ENCODE results near the gene PKD2L1. TPM values are rescaled to one million over a fixed set of nuclear protein-coding genes. Genes with fewer than 3 reads are reported as not detected.
A peak's percentile ranks its signal among the peaks of the same experiment; 100 is the strongest.
"Not testable (repeated sequence)": the region's sequence is repeated elsewhere in the genome, so short reads cannot be mapped to it uniquely, and the experiment has no call there.

Gene PKD2L1
- total and polyA plus RNA-seq, 4 donors = 0.33 to 0.81 (median 0.50) TPM

- Histone ChIP-seq H3K4me1 (ENCODE audit: control insufficient read depth, insufficient read depth, low read length) (peaks cover 3% of the 10 kb centered on the region), H3K4me3 (ENCODE audit: low read depth, low read length) (no peak overlapping the region), H3K27me3 (ENCODE audit: control insufficient read depth, insufficient read depth, low read length) (peaks cover 9% of the 10 kb centered on the region), H3K27ac (ENCODE audit: low read depth, low read length) (no peak overlapping the region), H3K9me3 (ENCODE audit: control insufficient read depth, insufficient read depth, low read length) (no peaks in the 10 kb centered on the region), H3K36me3 (ENCODE audit: control insufficient read depth, insufficient read depth, low read length) (no peaks in the 10 kb centered on the region)
- no peak for DNase-seq (ENCODE audit: low read depth in 4 of 6, low spot score in 6 of 6)
These were observed 37.0 kb downstream of the PKD2L1 start for GRCh38 chr10:100293066-100293465.

GRCh38 chr10:100292300-100292699 is 37.7 kb downstream of the PKD2L1 start:
- H3K27me3 ChIP-seq (ENCODE audit: control insufficient read depth, insufficient read depth, low read length) = not testable (repeated sequence)

GRCh38 chr10:100291356-100291755 is 38.7 kb downstream of the PKD2L1 start:
- Histone ChIP-seq H3K27ac (ENCODE audit: low read depth, low read length) (no peak overlapping the region), H3K9me3 (ENCODE audit: control insufficient read depth, insufficient read depth, low read length) (no peaks in the 10 kb centered on the region), H3K27me3 (ENCODE audit: control insufficient read depth, insufficient read depth, low read length) (no peaks in the 10 kb centered on the region), H3K4me3 (ENCODE audit: low read depth, low read length) (no peak overlapping the region), H3K4me1 (ENCODE audit: control insufficient read depth, insufficient read depth, low read length) (peaks cover 8% of the 10 kb centered on the region), H3K36me3 (ENCODE audit: control insufficient read depth, insufficient read depth, low read length) (no peaks in the 10 kb centered on the region)
- DNase-seq (ENCODE audit: low read depth in 4 of 6, low spot score in 6 of 6) = no peak
- no CpG with 5 or more reads among the region's 3 CpGs for WGBS (ENCODE audit: insufficient coverage)

More at GRCh38 chr10:100292300-100292699, 37.7 kb downstream of the PKD2L1 start:
- not testable (repeated sequence) for H3K4me1 ChIP-seq (ENCODE audit: control insufficient read depth, insufficient read depth, low read length); H3K9me3 ChIP-seq (ENCODE audit: control insufficient read depth, insufficient read depth, low read length); H3K36me3 ChIP-seq (ENCODE audit: control insufficient read depth, insufficient read depth, low read length); H3K4me3 ChIP-seq (ENCODE audit: low read depth, low read length); DNase-seq (ENCODE audit: low read depth in 4 of 6, low spot score in 6 of 6); H3K27ac ChIP-seq (ENCODE audit: low read depth, low read length)
- 69% methylated on average over 4 of the region's 4 CpGs for WGBS (ENCODE audit: insufficient coverage)

- Histone ChIP-seq H3K36me3 (ENCODE audit: control insufficient read depth, insufficient read depth, low read length) (no peaks in the 10 kb centered on the region), H3K4me1 (ENCODE audit: control insufficient read depth, insufficient read depth, low read length) (peaks cover 19% of the 10 kb centered on the region), H3K4me3 (ENCODE audit: low read depth, low read length) (no peak overlapping the region), H3K9me3 (ENCODE audit: control insufficient read depth, insufficient read depth, low read length) (no peaks in the 10 kb centered on the region), H3K27me3 (ENCODE audit: control insufficient read depth, insufficient read depth, low read length) (no peaks in the 10 kb centered on the region), H3K27ac (ENCODE audit: low read depth, low read length) (no peak overlapping the region)
- no peak for DNase-seq (ENCODE audit: low read depth in 4 of 6, low spot score in 6 of 6)
- WGBS (ENCODE audit: insufficient coverage) = 100% methylated on average over 1 of the region's 2 CpGs
These were observed 40.4 kb downstream of the PKD2L1 start for GRCh38 chr10:100289641-100290040.

- H3K36me3 ChIP-seq (ENCODE audit: control insufficient read depth, insufficient read depth, low read length) = peaks cover 3% of the 10 kb centered on the region
- no peaks in the 10 kb centered on the region for H3K9me3 ChIP-seq (ENCODE audit: control insufficient read depth, insufficient read depth, low read length)
- peaks cover 22% of the 10 kb centered on the region for H3K4me1 ChIP-seq (ENCODE audit: control insufficient read depth, insufficient read depth, low read length)
- WGBS (ENCODE audit: insufficient coverage) = 79% methylated on average over 2 of the region's 5 CpGs
- H3K27me3 ChIP-seq (ENCODE audit: control insufficient read depth, insufficient read depth, low read length) = no peaks in the 10 kb centered on the region
- no peak for DNase-seq (ENCODE audit: low read depth in 4 of 6, low spot score in 6 of 6)
- H3K4me3 ChIP-seq (ENCODE audit: low read depth, low read length) = no peak overlapping the region
- H3K27ac ChIP-seq (ENCODE audit: low read depth, low read length) = no peak overlapping the region
These were observed 41.8 kb downstream of the PKD2L1 start for GRCh38 chr10:100288196-100288595.

- H3K36me3 ChIP-seq (ENCODE audit: control insufficient read depth, insufficient read depth, low read length) = peaks cover 4% of the 10 kb centered on the region
- no peak overlapping the region for H3K4me3 ChIP-seq (ENCODE audit: low read depth, low read length)
- H3K27me3 ChIP-seq (ENCODE audit: control insufficient read depth, insufficient read depth, low read length) = no peaks in the 10 kb centered on the region
- no peak overlapping the region for H3K27ac ChIP-seq (ENCODE audit: low read depth, low read length)
- no peaks in the 10 kb centered on the region for H3K9me3 ChIP-seq (ENCODE audit: control insufficient read depth, insufficient read depth, low read length)
- peaks cover 21% of the 10 kb centered on the region for H3K4me1 ChIP-seq (ENCODE audit: control insufficient read depth, insufficient read depth, low read length)
- WGBS (ENCODE audit: insufficient coverage) = 100% methylated on average over 4 of the region's 6 CpGs
- no peak for DNase-seq (ENCODE audit: low read depth in 4 of 6, low spot score in 6 of 6)
These were observed 42.3 kb downstream of the PKD2L1 start for GRCh38 chr10:100287756-100288155.

- peak within 1 kb of the TSS; percentile 96 for H3K4me3 ChIP-seq (ENCODE audit: low read depth, low read length)
- H3K36me3 ChIP-seq (ENCODE audit: control insufficient read depth, insufficient read depth, low read length) = peaks cover 4% of the 10 kb centered on the region
- WGBS (ENCODE audit: insufficient coverage) = 3% methylated on average over 63 of the region's 63 CpGs
- H3K4me1 ChIP-seq (ENCODE audit: control insufficient read depth, insufficient read depth, low read length) = peaks cover 21% of the 10 kb centered on the region
- peak; percentile 71 to 95 (median 82) for DNase-seq (ENCODE audit: low read depth in 4 of 6, low spot score in 6 of 6)
- no peaks in the 10 kb centered on the region for H3K27me3 ChIP-seq (ENCODE audit: control insufficient read depth, insufficient read depth, low read length)
- peak within 1 kb of the TSS; percentile 93 for H3K27ac ChIP-seq (ENCODE audit: low read depth, low read length)
- H3K9me3 ChIP-seq (ENCODE audit: control insufficient read depth, insufficient read depth, low read length) = no peaks in the 10 kb centered on the region
These were observed 43.7 kb downstream of the PKD2L1 start, which contains the start of gene BLOC1S2 for GRCh38 chr10:100286051-100287033. Gene BLOC1S2, minus strand, starts transcription at chr10:100286680. Its CDS starts 21 bp downstream, at chr10:100286659.

- peak overlapping the region; percentile 96 for H3K4me3 ChIP-seq (ENCODE audit: low read depth, low read length)
- not testable (repeated sequence) for H3K27me3 ChIP-seq (ENCODE audit: control insufficient read depth, insufficient read depth, low read length); H3K9me3 ChIP-seq (ENCODE audit: control insufficient read depth, insufficient read depth, low read length); H3K36me3 ChIP-seq (ENCODE audit: control insufficient read depth, insufficient read depth, low read length); DNase-seq (ENCODE audit: low read depth in 4 of 6, low spot score in 6 of 6)
- 83% methylated on average over 8 of the region's 12 CpGs for WGBS (ENCODE audit: insufficient coverage)
- peak overlapping the region; percentile 93 for H3K27ac ChIP-seq (ENCODE audit: low read depth, low read length)
- peaks cover 21% of the 10 kb centered on the region for H3K4me1 ChIP-seq (ENCODE audit: control insufficient read depth, insufficient read depth, low read length)
These were observed 44.7 kb downstream of the PKD2L1 start for GRCh38 chr10:100285326-100285725.

GRCh38 chr10:100282907-100283306 is 47.1 kb downstream of the PKD2L1 start:
- no peak overlapping the region for H3K4me3 ChIP-seq (ENCODE audit: low read depth, low read length)
- 95% methylated on average over 3 of the region's 3 CpGs for WGBS (ENCODE audit: insufficient coverage)
- H3K9me3 ChIP-seq (ENCODE audit: control insufficient read depth, insufficient read depth, low read length) = no peaks in the 10 kb centered on the region
- no peaks in the 10 kb centered on the region for H3K27me3 ChIP-seq (ENCODE audit: control insufficient read depth, insufficient read depth, low read length)
- no peak for DNase-seq (ENCODE audit: low read depth in 4 of 6, low spot score in 6 of 6)
- H3K27ac ChIP-seq (ENCODE audit: low read depth, low read length) = no peak overlapping the region
- H3K36me3 ChIP-seq (ENCODE audit: control insufficient read depth, insufficient read depth, low read length) = peaks cover 14% of the 10 kb centered on the region
- H3K4me1 ChIP-seq (ENCODE audit: control insufficient read depth, insufficient read depth, low read length) = peaks cover 21% of the 10 kb centered on the region

GRCh38 chr10:100276971-100277370 is 53.1 kb downstream of the PKD2L1 start:
- DNase-seq (ENCODE audit: low read depth in 4 of 6, low spot score in 6 of 6); H3K27ac ChIP-seq (ENCODE audit: low read depth, low read length); H3K4me3 ChIP-seq (ENCODE audit: low read depth, low read length); H3K4me1 ChIP-seq (ENCODE audit: control insufficient read depth, insufficient read depth, low read length); H3K27me3 ChIP-seq (ENCODE audit: control insufficient read depth, insufficient read depth, low read length); H3K9me3 ChIP-seq (ENCODE audit: control insufficient read depth, insufficient read depth, low read length): not testable (repeated sequence)
- H3K36me3 ChIP-seq (ENCODE audit: control insufficient read depth, insufficient read depth, low read length) = peaks cover 20% of the 10 kb centered on the region
- WGBS (ENCODE audit: insufficient coverage) = 97% methylated on average over 7 of the region's 31 CpGs

Measured in spinal cord (tissue), 10 donors.